Fibroblast of mammary gland (primary cell): ENCODE measurements around the gene THRB.

Source experiments
- DNase-seq: peaks from one replicate; pipeline ENCODE4 v3.0.0-alpha.2; 2010; ENCODE audit warnings: low read depth
- H3K4me3 ChIP-seq: 2 replicates; pipeline ENCODE4 v1.5.1; 2011; ENCODE audit warnings: low read depth, mild to moderate bottlenecking, low read length, moderate library complexity; ENCODE audit not compliant: control insufficient read depth
- CTCF ChIP-seq: conservative IDR thresholded peaks from 2 replicates; pipeline ENCODE4 v1.5.1; 2011; ENCODE audit warnings: low read depth, low read length, inconsistent platforms; ENCODE audit not compliant: control insufficient read depth, insufficient read depth

The THRB gene

GRCh38 chr3:24363242-24363641 lies 131.4 kb downstream of the THRB start:
- peak; percentile 65 for DNase-seq
- H3K4me3 ChIP-seq = no peak overlapping the region
- TF ChIP-seq CTCF = no peak

- DNase-seq = no peak
- no peak for TF ChIP-seq CTCF
These were observed 133.0 kb downstream of the THRB start for GRCh38 chr3:24361623-24362022.

GRCh38 chr3:24360957-24361356 lies 133.7 kb downstream of the THRB start:
- TF ChIP-seq CTCF = no peak
- H3K4me3 ChIP-seq = no peak overlapping the region
- no peak for DNase-seq

More at GRCh38 chr3:24361623-24362022, 133.0 kb downstream of the THRB start:
- no peak overlapping the region for H3K4me3 ChIP-seq

DNA sequence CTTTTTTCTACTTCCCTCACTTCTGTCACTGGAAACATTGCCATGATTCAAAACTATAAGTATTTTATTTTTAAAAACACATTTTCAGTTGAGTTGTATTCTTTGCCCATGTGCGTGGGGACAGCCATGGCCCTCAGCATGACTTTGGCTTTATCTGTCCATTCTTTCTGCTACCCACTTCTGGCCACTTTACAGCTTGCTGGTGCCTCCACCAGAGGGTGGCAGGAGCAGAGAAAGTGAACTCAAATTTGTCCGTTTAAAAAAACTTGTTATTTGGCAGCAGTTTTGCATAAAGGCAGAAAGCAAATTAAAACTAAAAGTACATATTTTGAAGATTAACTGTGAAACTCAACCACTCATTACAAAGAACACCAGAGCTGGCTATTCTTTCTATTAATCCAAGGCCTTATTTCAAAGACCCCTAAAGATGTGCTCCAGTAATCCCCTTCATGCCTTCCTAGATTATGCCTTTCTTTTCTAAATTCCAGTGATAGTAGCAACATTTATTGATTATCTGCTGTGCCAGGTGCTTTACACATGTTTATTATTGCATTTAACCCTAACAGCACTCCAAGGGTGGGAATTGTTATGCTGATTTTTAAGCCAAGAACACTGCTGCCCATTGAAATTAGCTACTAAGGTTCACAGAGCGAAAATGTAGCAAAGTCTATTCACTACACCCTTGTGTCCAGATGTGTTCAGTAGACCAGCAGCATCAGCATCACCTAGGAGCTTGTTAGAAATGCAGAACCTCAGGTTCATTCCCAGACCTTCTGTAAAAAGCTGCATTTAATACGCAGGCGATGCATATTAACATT lies 134.8 kb downstream of the THRB start:
- H3K4me3 ChIP-seq = no peak overlapping the region
- no peak for DNase-seq
- TF ChIP-seq CTCF = peak; percentile 13

- no peak for DNase-seq
These were observed 135.5 kb downstream of the THRB start for GRCh38 chr3:24359102-24359501.

DNA sequence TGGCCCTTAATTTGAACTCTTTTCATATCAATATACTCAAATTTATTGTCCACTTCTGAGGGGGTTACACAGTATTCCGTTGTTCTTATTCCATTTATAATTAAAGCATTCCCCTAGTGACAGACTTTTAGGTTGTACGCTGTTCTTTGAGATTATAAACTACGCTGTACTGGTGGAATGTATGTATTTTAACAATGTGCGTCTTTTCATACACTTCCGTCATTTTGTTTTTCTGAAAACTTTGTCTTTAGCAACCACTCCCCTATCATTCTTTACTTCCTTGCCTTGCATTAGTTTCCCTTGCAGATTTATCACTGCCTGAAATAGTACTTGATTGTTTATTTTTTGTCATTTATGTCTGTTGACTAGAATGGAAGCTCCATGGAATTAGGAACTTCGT lies 137.0 kb downstream of the THRB start:
- no peak for TF ChIP-seq CTCF
- DNase-seq = no peak

More at GRCh38 chr3:24359102-24359501, 135.5 kb downstream of the THRB start:
- no peak overlapping the region for H3K4me3 ChIP-seq
- no peak for TF ChIP-seq CTCF

More for the DNA sequence above, 137.0 kb downstream of the THRB start:
- no peak overlapping the region for H3K4me3 ChIP-seq
